ENCODE measurements around the gene HOXB5.

HOXB5 gene

DNA sequence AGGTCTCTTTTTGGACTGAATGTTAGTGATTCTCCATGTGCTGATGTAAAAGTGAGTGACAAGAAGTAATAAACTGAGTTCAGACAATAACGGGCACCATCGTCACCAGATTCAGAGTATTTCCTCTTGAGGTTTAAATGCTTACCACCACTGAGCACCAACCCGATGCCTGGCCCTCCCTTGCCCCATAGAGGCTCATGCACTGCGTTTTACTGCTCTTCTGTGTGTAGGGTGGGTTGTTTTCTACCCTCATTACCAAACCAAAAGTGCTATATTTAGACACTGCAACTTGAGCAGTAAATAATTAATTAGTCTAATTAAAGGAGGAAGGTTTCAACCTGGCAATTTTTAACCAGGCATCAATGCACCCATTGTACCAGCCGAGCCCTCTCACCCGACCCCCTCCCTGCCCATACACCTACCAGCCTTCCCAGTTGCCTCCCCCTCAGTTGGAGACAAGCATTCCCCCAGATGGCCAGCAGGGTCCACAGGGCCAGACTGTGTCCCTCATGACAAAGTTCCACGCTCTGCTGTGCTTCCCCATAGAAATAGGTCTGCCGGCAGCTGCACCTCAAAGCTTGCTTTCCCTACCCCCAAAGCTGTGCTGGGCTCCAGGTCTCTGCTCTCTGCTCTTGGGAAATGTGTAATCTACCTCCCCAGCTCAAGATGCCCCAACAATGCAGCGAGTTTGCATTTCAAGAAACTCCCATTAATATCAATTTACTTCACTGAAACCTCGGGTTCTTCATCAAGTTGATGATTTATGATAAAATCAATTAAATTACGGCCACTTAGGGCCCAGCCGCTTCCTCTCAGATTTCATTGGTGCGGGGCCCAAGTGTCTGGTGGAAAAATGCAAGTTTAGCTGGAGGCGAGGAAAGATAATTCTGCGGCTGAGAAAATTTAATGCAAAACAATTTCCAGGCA, 31.4 kb downstream of the HOXB5 start:
- DNase-seq (ENCODE audit: low read depth, low spot score), result no peak

DNA sequence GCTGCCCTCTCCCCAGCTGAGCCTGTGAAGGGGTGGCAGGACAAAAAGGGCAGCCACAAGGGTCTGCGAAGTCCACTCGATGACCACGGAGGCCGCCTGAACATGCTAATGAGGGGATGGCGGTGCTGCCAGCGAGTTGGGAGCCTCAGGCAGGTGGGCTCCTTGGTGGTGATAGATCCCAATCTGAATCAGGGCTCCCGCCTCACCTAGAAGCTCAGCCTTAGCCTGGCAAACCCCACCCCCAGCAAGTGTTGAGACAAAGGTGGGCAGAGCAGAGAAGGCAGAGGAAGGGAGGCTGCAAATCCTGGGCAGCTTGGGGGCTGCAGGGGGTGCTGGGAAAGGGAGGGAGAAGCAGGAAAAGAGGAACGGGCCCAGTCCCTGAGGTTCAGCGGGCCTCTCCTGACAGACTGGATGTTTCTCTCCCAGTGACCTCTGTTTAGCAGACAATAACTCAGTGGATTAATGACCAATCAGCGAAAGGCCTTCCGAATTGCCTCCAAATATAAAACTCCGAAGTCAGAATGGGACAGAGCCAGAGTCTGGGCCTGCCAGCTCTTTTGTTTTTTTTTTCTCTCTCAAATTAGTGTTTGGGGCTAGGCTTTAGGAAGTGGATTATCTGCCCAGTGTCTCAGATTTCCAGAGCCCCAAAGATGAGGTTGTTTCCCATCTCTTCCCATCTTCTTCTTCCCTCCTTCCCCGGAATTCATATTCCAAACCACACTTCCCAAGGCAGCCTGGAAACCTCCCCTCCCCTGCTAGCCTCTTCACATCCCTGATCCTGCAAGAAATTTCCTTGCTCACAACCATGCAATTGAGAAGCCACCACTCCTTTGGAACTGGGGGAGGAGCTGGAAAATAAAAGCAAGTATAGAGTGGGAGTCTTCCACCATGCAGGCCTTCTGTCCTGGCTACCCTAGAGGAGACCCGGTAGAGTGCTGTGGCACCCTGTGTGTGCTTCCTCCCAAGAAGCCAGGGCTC, 33.5 kb downstream of the HOXB5 start:
- no peak for DNase-seq (ENCODE audit: low read depth, low spot score)

DNA sequence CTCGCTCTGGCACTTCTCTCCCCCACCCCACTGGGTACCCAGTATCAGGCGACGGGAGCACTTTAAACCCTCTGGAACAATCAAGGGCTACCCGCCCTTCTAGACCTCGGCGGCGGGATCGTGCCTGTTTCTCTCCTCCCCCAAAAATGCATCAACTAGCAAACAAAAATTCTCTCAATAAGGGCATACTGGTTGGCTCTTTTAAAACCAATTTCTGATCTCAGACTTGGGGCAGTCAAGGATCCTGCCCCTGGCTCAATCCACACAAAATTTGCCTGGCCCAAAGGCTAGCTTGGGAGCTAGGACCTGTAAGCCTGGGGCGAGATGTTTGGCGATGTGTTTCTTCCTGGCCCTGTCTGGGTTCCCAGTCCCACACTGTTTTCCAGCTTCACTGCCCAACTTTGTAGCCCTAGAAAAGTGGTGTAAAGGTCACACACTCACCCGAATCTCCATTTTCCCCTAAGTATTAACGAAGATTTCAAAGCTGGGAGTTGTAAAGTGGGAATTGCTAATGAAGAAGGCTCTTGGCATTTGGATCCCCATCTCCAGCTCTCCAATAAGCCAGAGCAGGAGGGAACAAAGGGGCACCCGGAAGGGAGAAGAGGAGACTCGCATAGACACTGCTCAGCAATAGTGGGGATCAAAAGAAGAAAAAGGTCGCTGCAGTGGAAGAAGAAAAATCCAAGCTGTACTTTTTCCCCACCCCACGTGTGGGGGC, 34.3 kb downstream of the HOXB5 start:
- no peak for DNase-seq (ENCODE audit: low read depth, low spot score)

DNA sequence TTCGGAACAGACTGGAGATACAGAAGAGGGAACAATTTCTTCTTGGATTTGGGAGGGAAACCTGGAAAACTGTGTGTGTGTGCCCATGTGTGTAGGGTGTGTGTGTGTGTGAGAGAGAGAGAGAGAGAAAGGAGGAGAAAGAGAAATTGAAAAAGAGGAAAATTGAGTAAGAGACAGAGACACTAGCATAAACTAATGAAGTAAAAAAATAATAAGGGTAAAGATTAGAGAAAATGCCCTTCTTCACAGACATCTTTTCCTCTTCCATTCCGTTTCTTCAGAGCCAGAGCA, 34.8 kb downstream of the HOXB5 start:
- no peak for DNase-seq (ENCODE audit: low read depth, low spot score)

DNA sequence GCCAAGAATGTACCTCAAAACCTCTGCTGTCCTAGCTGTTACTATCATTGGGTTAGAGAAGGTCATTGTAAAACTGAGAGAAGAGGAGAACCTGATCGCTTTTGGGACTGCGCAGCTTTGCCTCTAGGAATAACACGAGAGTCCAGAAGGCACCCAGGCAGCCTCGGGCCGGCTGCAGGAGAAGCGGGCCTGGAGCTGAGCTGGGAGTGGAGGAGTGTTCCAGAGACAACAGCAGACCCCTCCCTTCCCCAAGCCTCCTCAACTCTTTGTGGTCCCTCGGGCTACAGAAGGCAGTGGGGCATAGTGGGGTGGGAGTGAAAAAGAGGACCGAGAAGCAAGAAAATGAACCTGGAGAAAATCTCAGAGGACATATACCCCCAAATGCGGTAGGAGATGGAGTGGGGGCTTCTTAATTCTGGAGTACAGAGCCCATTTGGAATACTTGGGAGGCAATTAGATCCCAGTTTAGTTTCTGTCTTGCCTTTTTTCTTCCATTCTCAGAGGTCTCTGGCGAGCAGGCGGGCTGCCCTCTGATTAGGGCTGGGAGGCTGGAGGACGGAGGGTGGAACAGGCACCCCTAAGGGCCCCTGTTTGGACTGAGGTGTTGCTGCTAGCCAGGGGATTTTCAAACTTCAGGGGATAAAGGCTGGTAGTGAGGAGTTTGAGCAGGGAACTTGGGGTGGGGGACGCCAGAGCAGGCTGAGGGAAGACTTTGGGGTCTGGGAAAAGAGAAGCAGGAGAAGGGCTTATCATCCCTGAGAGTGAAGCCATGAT, 35.3 kb downstream of the HOXB5 start:
- DNase-seq (ENCODE audit: low read depth, low spot score), result no peak

DNA sequence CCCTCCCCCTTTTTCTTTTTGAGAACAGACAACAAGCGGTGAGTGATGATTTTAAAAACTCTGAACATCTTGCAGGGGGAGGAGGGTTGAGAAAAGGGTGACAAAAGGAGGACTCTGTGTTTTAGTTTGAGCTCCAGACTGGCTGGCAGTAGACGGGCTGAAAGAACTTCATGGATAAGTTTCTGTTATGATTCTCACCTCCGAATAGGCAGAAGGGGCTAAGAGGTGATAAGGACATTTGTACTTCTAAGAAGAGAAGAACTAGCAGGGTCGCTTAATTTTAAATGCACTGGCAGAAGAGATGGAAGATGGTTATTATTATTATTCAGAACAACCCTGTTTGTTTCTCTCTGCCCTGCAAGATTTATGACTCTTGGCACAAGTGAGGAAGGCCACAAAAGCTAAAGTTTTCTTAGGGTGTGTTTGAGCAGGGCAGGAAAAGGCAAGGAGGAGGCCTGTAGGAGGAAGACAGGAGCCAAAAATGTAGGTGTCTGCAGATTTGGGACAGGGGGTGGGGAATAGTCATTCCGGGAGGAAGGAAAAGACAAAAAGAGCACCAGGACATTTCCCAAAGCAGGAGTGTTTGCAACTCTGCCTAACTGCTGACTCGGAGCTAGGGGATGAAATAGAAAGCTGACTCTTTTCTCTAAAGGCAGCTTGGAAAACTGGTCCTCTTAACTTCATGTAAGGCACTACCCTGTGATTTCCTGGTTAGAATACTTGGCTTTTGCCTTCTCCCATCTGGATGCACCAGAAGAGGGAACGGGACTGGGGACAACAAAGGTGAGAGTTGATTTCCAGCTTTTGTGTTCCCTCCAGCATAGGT, 36.8 kb downstream of the HOXB5 start:
- DNase-seq (ENCODE audit: low read depth, low spot score), result peak; percentile 26

DNA sequence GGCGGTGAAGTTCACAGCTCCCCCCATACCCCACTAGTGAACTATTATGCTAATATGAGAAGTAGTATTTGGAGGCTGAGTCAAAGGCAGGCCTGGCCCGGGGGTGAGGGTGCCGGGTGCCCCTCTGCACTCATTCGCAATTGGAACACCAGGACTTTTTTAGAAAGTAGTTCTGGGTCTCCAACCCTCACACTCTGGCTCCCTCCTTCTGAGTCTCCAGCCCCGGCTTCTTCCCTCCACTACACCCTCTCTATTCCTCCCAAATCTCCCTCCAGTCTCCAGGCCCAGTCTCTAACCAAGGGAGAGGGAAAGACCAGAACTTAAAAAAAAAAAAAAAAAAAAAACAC, 37.4 kb downstream of the HOXB5 start:
- DNase-seq (ENCODE audit: low read depth, low spot score), result peak; percentile 24

DNA sequence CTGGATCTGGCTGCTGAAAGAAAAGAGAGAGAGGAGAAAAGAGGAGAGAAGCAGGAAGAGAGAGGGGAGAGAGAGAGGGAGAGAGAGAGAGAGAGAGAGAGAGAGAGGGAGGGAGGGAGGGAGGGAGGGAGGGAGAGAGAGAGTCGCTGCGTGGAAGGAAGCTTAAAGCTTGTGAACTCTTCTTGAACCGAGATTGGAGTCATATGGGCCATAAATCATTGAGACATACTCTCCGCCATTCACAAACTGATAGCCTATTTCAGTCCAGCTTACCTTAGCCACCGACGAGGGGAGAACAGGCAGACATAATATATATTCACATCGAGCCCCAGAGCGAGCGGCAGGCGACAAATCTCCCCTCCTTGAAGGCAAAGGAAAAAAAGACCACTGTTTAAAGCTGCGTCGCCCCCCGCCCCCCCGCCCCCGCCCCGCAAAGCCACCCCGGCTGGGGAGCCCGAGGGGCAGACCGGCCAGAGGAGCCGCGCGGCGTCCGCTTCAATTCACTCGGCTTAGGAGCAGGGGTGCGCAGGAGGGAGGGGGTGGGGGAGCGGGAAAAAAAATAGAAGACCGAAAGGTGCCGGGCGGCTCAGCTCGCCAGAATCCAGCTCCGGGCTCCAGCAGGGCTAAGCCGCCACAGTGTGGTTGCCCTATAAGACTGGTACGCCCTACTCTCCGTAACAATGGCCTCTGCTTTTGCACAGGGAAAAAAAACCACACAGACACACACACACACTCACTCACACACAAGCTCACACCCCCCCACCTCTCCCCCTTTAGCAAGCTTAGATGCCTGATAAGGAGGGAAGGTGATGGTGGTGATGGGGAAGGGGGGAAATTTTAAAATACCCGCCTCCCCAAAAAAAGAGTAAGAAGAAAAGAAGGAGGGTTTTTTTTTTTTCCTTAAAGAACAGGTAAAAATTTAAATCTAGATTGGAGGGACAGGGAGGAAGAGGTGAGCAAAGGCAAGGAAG, 38.0 kb downstream of the HOXB5 start:
- peak; percentile 83 for DNase-seq (ENCODE audit: low read depth, low spot score)

DNA sequence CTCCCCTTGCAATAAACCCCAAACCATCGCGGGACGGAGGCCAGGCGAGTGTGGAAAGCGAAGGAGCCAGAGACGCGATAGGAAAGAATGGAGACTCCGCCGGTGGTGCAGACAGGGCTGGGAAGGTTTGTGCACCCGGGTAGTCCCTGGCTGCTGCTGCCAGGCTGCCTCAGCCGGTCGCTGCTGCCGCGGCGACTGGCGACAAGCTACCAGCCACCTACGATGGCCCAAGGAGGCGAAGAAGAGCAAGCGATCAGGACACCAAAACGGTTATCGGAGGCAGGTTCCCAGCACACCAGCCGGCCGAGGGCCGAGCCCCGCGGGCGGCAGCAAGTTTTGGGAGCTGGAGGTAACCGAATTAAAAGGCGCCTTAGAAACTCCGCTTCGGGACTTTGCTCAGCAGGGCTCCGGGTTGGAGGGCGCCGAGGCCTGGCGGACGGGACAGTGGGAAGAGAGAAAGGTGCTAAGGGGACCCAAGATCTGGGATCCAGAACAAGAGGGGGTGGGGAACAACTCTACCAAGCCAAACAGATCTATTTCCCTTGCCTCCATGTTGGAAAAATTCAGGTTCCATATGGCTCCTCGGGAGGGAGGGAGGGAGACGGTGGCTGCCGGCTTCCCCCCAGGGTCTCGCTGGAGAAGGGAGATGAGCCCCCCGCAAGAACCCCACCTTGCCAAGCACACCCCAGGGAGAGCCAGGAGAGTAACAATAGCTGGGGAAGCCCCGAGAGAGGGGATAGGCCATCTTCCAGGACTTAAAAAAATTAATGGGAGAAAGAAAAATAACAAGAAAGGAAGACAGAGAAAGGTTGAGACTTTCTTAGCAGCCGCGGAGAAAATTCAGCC, 38.9 kb downstream of the HOXB5 start:
- peak; percentile 57 for DNase-seq (ENCODE audit: low read depth, low spot score)

DNA sequence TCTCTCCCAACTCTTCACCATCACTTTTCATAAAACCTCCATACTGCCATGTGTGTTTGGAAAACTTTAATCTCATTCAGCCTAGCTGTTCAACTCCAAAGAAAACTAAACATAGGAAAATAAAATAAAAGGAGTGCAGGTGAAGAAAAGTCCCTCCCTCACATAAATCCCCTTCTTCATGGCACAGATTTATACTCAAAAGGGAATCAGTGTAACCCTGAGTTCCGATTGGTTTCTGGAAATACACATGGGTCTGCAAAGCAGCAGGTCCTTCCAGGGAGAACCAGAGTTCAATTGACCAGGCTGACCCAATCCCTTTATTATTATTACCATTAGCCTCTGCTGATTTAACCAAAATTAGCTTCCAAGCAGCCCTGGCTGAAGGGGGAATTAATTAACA, 39.8 kb downstream of the HOXB5 start:
- DNase-seq (ENCODE audit: low read depth, low spot score), result peak; percentile 32

DNA sequence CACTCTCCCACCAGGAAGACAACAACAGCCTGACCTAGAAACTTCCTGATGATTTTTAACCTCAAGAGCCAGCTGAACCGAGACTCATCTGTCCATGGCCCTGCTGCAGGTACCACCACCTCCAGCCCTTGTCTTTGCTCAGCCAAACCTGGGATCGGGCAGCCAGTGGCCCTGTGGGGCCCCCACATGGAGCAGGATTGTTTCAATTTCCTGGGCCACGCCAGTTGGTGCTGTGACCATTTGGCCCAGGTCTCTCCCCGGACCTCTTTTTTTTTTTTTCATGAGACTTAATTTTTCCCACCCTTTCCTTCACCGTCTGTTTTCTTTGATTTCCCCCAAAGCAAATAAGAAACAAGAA, 40.4 kb downstream of the HOXB5 start:
- no peak for DNase-seq (ENCODE audit: low read depth, low spot score)

DNA sequence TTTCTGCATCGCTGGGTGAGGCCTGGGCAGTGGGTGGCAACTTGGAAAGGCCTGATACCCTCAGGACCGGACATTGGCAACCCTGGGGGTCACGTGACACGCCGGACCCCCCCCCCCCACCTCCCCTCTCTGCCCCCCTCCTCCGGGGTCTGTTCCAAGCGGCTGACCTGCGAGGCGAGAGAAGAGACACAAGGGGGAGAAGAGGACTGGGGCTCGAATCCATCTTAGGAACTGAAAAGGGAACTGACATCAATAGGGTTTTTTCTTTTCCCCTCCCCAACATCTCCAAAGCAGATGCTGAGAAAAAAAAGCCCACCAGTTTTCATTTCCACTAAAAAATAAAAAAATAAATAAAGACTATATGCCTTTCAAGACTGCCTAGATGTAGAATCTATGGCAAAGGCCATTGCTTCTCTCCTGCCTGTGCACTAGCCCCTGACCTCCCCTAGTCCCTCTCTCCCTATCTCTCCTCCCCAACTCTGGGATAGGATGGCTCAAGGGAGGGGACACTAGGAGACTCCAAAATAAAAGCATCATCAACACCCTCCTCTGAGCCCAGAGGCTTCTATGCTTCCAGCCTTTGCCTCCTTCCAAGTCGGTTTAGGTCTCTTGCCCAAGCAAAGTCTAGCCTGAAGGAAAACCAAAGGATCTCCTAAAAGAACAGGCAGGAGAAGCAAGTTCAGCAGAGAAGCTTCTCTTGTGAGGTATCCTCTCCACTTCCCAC, 41.0 kb downstream of the HOXB5 start:
- DNase-seq (ENCODE audit: low read depth, low spot score), result peak; percentile 50

DNA sequence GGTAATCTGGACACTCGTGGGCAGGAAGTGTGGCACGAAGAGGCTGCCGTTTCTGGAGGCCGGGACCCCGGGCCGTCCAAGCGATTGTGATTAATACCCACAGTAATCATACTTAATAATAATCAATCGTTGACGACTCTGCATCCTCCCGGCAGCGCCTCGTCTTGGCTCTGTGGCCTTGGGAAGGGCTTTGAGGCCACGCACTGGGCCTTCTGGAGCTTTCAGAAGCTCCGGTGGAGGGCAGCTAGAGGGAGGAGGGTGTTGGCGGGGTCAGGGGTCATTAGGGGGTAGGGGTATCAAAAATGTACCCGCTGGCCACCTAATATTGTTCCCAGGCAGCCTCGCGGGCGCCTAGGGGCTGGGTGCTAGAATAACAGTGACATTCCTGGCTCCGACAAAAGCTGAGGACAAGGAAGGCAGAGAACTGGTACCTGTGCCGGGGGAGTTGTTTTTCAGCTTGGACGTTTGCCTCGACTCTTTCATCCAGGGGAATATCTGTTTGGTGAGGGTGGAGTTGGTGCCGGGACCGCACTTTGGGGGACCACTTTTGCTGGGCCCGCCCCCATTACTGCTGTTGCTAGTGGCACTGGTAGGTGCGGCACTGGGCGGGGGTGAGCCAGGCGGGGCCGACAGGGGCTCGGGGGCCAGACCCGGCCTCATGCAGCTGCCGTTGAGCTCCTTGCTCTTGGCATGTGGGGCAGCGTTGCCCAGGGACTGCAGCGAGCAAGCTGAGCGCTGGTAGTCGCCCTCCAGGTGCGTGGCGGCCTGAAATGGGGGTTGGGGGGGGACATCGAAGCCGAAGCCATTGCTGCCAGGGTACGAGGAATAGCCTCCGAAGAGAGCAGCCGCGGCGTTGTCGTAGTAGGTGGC, 41.7 kb downstream of the HOXB5 start:
- peak; percentile 62 for DNase-seq (ENCODE audit: low read depth, low spot score)

DNA sequence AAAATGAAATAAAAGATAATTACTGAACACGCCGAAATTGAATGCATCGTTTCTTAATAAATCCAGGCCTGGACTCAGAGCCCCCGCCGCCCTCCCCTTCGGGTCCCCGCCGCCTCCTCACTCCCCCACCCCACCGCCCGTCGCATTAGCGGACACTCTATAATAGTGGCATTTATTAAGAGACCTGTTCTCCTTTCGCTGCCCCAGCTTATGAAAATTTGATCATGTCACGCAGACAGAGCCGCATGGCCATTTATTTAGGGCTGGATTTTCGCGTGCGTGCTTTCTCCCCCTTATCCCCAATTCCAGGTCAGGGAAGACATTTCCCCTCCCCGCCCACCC, 42.4 kb downstream of the HOXB5 start:
- DNase-seq (ENCODE audit: low read depth, low spot score), result peak; percentile 47

DNA sequence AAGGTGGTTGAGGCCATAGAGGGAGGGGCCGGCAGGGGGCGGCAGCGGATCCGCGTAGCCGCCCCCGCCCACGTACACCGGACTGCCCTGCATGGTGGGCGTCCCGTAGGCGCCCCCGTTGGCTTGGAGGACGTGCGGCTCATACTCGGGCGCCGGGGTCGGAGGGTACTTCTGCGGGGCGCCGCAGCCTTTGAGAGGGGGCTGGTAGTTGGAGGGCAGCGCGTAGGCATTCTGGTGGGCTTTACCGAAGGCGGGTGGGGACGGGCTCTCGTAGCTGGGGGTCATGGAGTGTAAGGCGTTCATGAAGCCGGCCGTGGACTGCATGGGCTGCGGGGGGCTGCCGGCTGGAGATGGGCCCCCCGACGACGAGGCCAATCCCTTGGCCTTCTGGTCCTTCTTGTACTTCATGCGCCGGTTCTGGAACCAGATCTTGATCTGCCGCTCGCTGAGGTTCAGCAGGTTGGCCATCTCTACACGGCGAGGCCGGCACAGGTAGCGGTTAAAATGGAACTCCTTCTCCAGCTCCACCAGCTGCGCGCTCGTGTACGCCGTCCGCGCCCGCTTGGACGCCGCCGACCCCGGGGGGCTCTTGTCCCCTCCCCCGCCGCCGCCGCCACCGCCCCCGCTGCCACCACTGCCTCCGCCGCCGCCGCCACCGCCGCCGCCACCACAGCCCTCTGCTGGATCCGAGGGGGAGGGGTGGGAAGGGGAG, 42.9 kb downstream of the HOXB5 start:
- DNase-seq (ENCODE audit: low read depth, low spot score), result peak; percentile 54

DNA sequence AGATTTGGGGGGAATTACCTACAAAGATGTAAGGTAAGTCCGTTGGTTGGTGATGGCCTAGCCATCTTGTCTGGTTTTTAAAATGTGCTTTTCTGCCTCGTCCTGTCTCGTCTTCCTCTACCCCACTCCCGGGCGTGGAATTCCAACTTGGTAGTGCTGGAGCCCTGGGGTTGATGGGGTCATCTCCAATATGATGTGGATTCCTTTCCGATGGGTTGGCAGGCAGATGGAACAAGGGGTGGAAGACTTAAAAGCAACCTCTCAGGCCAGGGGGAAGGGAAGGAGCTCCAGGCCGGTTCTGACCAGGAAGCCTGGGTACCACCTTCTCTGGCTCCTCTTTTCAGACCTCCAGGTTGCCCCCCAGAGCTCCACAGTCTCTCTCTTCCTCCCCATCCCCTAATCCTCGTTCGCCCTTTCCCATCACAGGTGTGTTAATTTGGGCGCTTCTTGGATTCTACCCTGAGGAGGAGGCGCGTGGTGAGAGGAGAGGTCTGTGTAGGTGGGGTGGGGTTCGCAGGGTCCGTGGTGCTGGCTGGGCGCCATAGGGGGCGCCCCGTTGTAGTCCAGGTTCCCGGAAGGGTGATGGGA, 43.6 kb downstream of the HOXB5 start:
- peak; percentile 44 for DNase-seq (ENCODE audit: low read depth, low spot score)

Measured in astrocyte of the hippocampus (primary cell).